SK-N-MC (cell line): ENCODE results near the gene CPAMD8.

Source experiments
- EZH2 ChIP-seq: fragments of 200-600 bp; sonication (generic); IDR thresholded peaks from one replicate; pipeline ENCODE4 v1.6.1; 2017; ENCODE audit warnings: antibody characterized with exemption
- FOXP2 ChIP-seq: optimal IDR thresholded peaks from 2 replicates; pipeline ENCODE3; 2011; ENCODE audit warnings: mild to moderate bottlenecking, moderate library complexity; ENCODE audit not compliant: insufficient read depth; ENCODE audit errors: extremely low read length, control extremely low read depth
- POLR2AphosphoS5 ChIP-seq: IDR thresholded peaks from 2 replicates; pipeline ENCODE4 v1.6.1; 2012; ENCODE audit warnings: mild to moderate bottlenecking, low read depth, low read length, borderline replicate concordance

DNA sequence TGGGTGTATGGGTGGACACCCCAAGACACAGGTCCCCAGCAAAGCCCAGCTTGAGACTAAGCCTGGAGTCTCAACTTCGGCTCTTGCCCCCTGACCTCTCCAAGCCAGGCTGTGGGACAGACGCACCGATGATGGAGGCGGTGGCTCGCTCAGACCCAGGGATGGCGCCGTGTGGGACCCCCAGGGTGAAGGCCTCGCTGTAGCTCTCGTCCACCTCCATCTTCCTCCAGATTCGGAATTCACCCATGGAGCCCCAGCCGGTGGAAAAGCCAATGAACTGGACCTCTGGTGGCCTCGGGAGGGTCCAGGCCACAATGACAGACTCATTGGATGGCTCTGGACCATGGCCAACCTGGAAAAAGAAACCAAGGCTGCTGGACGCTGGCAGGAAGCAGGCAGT, 98.7 kb downstream of the CPAMD8 start:
- TF ChIP-seq EZH2 (no peak), POLR2AphosphoS5 (no peak), FOXP2 (no peak)
